Measurements from ENCODE around the gene TBCEL.

DNA sequence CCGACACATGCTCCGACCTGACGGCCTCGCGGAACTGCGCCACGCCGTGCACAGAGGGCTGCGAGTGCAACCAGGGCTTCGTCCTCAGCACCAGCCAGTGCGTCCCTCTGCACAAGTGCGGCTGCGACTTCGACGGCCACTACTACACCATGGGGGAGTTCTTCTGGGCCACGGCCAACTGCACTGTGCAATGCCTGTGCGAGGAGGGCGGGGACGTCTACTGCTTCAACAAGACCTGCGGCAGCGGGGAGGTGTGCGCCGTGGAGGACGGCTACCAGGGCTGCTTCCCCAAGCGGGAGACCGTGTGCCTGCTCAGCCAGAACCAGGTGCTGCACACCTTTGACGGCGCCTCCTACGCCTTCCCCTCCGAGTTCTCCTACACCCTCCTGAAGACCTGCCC lies 103.9 kb downstream of the TBCEL start:
- TF ChIP-seq, protein P1, sequence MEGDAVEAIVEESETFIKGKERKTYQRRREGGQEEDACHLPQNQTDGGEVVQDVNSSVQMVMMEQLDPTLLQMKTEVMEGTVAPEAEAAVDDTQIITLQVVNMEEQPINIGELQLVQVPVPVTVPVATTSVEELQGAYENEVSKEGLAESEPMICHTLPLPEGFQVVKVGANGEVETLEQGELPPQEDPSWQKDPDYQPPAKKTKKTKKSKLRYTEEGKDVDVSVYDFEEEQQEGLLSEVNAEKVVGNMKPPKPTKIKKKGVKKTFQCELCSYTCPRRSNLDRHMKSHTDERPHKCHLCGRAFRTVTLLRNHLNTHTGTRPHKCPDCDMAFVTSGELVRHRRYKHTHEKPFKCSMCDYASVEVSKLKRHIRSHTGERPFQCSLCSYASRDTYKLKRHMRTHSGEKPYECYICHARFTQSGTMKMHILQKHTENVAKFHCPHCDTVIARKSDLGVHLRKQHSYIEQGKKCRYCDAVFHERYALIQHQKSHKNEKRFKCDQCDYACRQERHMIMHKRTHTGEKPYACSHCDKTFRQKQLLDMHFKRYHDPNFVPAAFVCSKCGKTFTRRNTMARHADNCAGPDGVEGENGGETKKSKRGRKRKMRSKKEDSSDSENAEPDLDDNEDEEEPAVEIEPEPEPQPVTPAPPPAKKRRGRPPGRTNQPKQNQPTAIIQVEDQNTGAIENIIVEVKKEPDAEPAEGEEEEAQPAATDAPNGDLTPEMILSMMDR (IDR thresholded peaks at IDR 0.05; ENCODE audit: insufficient read depth, low read length, poor library complexity, severe bottlenecking): no peak
- no peak for TF ChIP-seq EZH2phosphoT487 (conservative IDR thresholded peaks at IDR 0.05; ENCODE audit: low read length)

Measured in SU-DHL-6 (cell line).